HepG2 (cell line): ENCODE data around the gene UBXN6. TPM values are rescaled to one million over a fixed set of nuclear protein-coding genes. Genes with fewer than 3 reads are reported as not detected.

Source experiments
- GTF2F1 ChIP-seq: fragments of 150-350 bp; IDR thresholded peaks from 2 replicates; pipeline ENCODE4 v1.6.1; 2014; ENCODE audit warnings: low read length
- HHEX ChIP-seq: IDR thresholded peaks from 2 replicates; pipeline ENCODE4 v1.6.1; 2016; ENCODE audit warnings: control low read depth
- MAZ ChIP-seq, 2 experiments: sonication (generic) in 1 of 2; formaldehyde crosslinking in 1 of 2; IDR thresholded peaks; 2 replicates each; pipeline versions ENCODE4 v1.5.0 to v1.6.1; 2012 to 2020; ENCODE audit warnings: low read depth in 2 of 2, mild to moderate bottlenecking in 2 of 2, borderline replicate concordance in 1 of 2, improper control_type of control experiment in 1 of 2, low read length in 1 of 2, missing genetic modification reagents in 1 of 2, moderate library complexity in 1 of 2
- POLR2A ChIP-seq, 2 experiments: IDR thresholded peaks; 2 replicates each; pipeline ENCODE4 v1.6.1; 2011; ENCODE audit warnings: low read depth in 2 of 2, low read length in 2 of 2, mild to moderate bottlenecking in 1 of 2, moderate library complexity in 1 of 2; ENCODE audit not compliant: insufficient read depth in 1 of 2
- SMAD9 ChIP-seq: sonication (generic); formaldehyde crosslinking; IDR thresholded peaks from 2 replicates; pipeline ENCODE4 v1.5.1; 2020; ENCODE audit warnings: mild to moderate bottlenecking, missing genetic modification reagents
- SP4 ChIP-seq: sonication (generic); formaldehyde crosslinking; IDR thresholded peaks from 2 replicates; pipeline ENCODE4 v1.8.1; 2023; ENCODE audit warnings: mild to moderate bottlenecking, missing genetic modification reagents
- SYNCRIP ChIP-seq: fragments of 200-400 bp; formaldehyde crosslinking; IDR thresholded peaks from 2 replicates; pipeline ENCODE4 v1.6.1; 2018; ENCODE audit warnings: mild to moderate bottlenecking, low read depth, low read length; ENCODE audit not compliant: insufficient read depth
- ZBTB3 ChIP-seq: sonication (generic); formaldehyde crosslinking; IDR thresholded peaks from 2 replicates; pipeline ENCODE4 v1.4.0; 2020; ENCODE audit warnings: low read depth, mild to moderate bottlenecking, moderate library complexity, missing genetic modification reagents, borderline replicate concordance
- ZNF235 ChIP-seq: sonication (generic); formaldehyde crosslinking; IDR thresholded peaks from 2 replicates; pipeline ENCODE4 v1.8.1; 2023; ENCODE audit warnings: mild to moderate bottlenecking, missing genetic modification reagents, borderline replicate concordance
- ZNF383 ChIP-seq: sonication (generic); formaldehyde crosslinking; IDR thresholded peaks from 2 replicates; pipeline ENCODE4 v1.4.0; 2020; ENCODE audit warnings: missing genetic modification reagents, mild to moderate bottlenecking, borderline replicate concordance
- ZNF564 ChIP-seq: sonication (generic); formaldehyde crosslinking; IDR thresholded peaks from 2 replicates; pipeline ENCODE4 v1.8.1; 2023; ENCODE audit warnings: mild to moderate bottlenecking, missing genetic modification reagents
- ZNF776 ChIP-seq: sonication (generic); formaldehyde crosslinking; IDR thresholded peaks from 2 replicates; pipeline ENCODE4 v1.4.0; 2020; ENCODE audit warnings: mild to moderate bottlenecking, missing genetic modification reagents
- ZNF777 ChIP-seq: sonication (generic); formaldehyde crosslinking; IDR thresholded peaks from 2 replicates; pipeline ENCODE4 v1.4.0; 2020; ENCODE audit warnings: missing genetic modification reagents
- ZNF883 ChIP-seq: sonication (generic); formaldehyde crosslinking; IDR thresholded peaks from 2 replicates; pipeline ENCODE4 v1.5.1; 2020; ENCODE audit warnings: mild to moderate bottlenecking, missing genetic modification reagents; ENCODE audit errors: not compliant biosample characterization
- polyA plus RNA-seq, 8 experiments: library from polyadenylated mRNA; depleted of rRNA in 3 of 8; stranded (reverse) in 7 of 8; unstranded in 1 of 8; fragments of >200 nt; fragmentation: Illumina TruSeq in 4 of 8; extraction: Trizol in 4 of 8; gene quantifications; 2 replicates each; pipeline versions ENCODE4 v1.2.1 to v1.2.3, GENCODE V29; 2011 to 2016; ENCODE audit warnings: low read depth in 4 of 8, missing spikeins in 1 of 8, mixed read lengths in 1 of 8; ENCODE audit not compliant: insufficient read depth in 1 of 8
- total RNA-seq, 5 experiments: library from RNA; depleted of rRNA; stranded (reverse); fragments of >200 nt; fragmentation: Illumina TruSeq; extraction: Trizol; gene quantifications; 2 replicates each; pipeline ENCODE4 v1.2.3, GENCODE V29; 2016; ENCODE audit warnings: low read depth in 1 of 5
- TF ChIP-seq, protein P1 (sequence below): sonication (generic); formaldehyde crosslinking; IDR thresholded peaks from 2 replicates; pipeline ENCODE4 v1.4.0; 2020; ENCODE audit warnings: missing genetic modification reagents
- TF ChIP-seq, protein P2 (sequence below): sonication (generic); formaldehyde crosslinking; IDR thresholded peaks from 2 replicates; pipeline ENCODE4 v1.4.0; 2020; ENCODE audit warnings: mild to moderate bottlenecking, low read depth, missing genetic modification reagents
- TF ChIP-seq, protein P3 (sequence below), 2 experiments: sonication (generic) in 1 of 2; formaldehyde crosslinking in 1 of 2; IDR thresholded peaks; 2 replicates each; pipeline versions ENCODE4 v1.4.0 to v1.6.1; 2018 to 2020; ENCODE audit warnings: missing genetic modification reagents in 2 of 2, borderline replicate concordance in 1 of 2, low read depth in 1 of 2, mild to moderate bottlenecking in 1 of 2, missing biosample characterization in 1 of 2
- TF ChIP-seq, protein P4 (sequence below): sonication (generic); formaldehyde crosslinking; IDR thresholded peaks from 2 replicates; pipeline ENCODE4 v1.4.0; 2020; ENCODE audit warnings: missing genetic modification reagents

UBXN6 gene
- total and polyA plus RNA-seq, 2 of the 13 experiments (the other 11 are each of a cell fraction or from before 2014, with no cell fraction given), result 34.9 to 35.5 TPM

DNA sequence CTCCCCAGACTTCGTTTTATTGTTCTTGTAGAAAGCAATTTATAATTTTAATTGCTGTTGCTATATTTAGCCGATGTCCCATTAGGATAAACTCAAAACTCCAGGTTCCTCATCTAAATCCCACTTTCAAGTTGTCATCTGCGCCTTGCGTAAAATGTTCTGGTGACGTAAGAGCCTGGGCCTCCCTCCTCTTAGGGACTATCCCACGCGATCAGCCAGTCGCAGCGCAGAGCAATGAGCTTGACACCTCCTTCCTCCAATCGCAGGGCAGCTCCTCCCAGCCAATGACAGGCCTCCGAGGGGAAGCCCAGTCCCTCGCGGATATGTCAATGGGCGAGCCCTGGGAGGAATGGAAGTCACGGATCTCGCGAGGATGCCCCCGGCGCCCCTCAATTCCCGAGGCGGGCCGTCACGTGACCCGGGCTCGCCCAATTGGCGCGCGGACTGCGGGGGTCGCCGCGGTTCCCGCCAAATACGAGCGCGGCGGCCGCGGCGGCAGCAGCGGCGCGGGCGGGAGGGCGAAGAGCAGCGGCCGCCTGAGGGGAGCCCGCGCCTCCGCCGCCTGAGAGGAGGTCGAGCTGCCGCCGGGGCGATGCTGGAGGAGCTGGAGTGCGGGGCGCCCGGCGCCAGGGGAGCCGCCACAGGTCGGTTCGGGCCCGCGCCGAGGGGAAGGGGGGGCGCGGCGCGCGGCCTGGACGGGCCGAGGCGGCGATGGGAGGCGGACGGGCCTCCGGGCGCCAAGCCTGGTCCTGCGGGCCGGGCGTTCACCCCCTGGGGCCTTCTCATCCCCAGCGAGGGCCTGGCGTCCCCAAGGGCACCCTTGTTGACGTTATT is 55.2 kb downstream of the UBXN6 start, which contains the start of gene CHAF1A (continued):
- peak; percentile 73; the same call in 1 of the 2 replicates for TF ChIP-seq GTF2F1
- no peak for TF ChIP-seq SYNCRIP
- TF ChIP-seq ZNF777 (CRISPR knock-in tag), result 0 out of 2 replicates have a peak, but pooled peaks have one; percentile 26
- no peak for TF ChIP-seq ZNF883 (CRISPR knock-in tag)
- peak; percentile 75; the same call in 1 of the 2 replicates for TF ChIP-seq MAZ (IDR thresholded peaks at IDR 0.05; ENCODE audit: borderline replicate concordance, low read depth, low read length)
- peak; percentile 74; the same call in 1 of the 2 replicates for TF ChIP-seq MAZ (CRISPR knock-in tag; IDR thresholded peaks at IDR 0.05; ENCODE audit: low read depth)
- TF ChIP-seq ZNF776, result peak; percentile 79; the same call in 1 of the 2 replicates
- TF ChIP-seq, protein P1, sequence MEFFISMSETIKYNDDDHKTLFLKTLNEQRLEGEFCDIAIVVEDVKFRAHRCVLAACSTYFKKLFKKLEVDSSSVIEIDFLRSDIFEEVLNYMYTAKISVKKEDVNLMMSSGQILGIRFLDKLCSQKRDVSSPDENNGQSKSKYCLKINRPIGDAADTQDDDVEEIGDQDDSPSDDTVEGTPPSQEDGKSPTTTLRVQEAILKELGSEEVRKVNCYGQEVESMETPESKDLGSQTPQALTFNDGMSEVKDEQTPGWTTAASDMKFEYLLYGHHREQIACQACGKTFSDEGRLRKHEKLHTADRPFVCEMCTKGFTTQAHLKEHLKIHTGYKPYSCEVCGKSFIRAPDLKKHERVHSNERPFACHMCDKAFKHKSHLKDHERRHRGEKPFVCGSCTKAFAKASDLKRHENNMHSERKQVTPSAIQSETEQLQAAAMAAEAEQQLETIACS (CRISPR knock-in tag), result no peak; the same call in none of the 2 replicates
- TF ChIP-seq POLR2A (IDR thresholded peaks at IDR 0.05; ENCODE audit: insufficient read depth in 1 of 2, low read depth in 2 of 2, low read length in 2 of 2), result peak; percentile 28 to 29; a peak in 1 of 4 replicates
- TF ChIP-seq HHEX, result no peak
- no peak for TF ChIP-seq ZNF564 (CRISPR knock-in tag)
- TF ChIP-seq, protein P2, sequence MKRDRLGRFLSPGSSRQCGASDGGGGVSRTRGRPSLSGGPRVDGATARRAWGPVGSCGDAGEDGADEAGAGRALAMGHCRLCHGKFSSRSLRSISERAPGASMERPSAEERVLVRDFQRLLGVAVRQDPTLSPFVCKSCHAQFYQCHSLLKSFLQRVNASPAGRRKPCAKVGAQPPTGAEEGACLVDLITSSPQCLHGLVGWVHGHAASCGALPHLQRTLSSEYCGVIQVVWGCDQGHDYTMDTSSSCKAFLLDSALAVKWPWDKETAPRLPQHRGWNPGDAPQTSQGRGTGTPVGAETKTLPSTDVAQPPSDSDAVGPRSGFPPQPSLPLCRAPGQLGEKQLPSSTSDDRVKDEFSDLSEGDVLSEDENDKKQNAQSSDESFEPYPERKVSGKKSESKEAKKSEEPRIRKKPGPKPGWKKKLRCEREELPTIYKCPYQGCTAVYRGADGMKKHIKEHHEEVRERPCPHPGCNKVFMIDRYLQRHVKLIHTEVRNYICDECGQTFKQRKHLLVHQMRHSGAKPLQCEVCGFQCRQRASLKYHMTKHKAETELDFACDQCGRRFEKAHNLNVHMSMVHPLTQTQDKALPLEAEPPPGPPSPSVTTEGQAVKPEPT, result peak; percentile 88; the same call in 1 of the 2 replicates
- peak; percentile 53; the same call in 1 of the 2 replicates for TF ChIP-seq ZBTB3 (CRISPR knock-in tag)
- TF ChIP-seq ZNF235 (CRISPR knock-in tag), result 0 out of 2 replicates have a peak, but pooled peaks have one; percentile 24
- no peak for TF ChIP-seq SMAD9 (CRISPR knock-in tag)
- TF ChIP-seq SP4, result peak; percentile 65; the same call in 1 of the 2 replicates
- TF ChIP-seq ZNF383 (CRISPR knock-in tag), result no peak
- TF ChIP-seq, protein P3, sequence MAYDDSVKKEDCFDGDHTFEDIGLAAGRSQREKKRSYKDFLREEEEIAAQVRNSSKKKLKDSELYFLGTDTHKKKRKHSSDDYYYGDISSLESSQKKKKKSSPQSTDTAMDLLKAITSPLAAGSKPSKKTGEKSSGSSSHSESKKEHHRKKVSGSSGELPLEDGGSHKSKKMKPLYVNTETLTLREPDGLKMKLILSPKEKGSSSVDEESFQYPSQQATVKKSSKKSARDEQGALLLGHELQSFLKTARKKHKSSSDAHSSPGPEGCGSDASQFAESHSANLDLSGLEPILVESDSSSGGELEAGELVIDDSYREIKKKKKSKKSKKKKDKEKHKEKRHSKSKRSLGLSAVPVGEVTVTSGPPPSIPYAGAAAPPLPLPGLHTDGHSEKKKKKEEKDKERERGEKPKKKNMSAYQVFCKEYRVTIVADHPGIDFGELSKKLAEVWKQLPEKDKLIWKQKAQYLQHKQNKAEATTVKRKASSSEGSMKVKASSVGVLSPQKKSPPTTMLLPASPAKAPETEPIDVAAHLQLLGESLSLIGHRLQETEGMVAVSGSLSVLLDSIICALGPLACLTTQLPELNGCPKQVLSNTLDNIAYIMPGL (CRISPR knock-in tag; IDR thresholded peaks at IDR 0.05; ENCODE audit: borderline replicate concordance in 1 of 2, low read depth in 1 of 2), result 0 out of 4 replicates have a peak, but pooled peaks of 1 of the 2 experiments have one; percentile 52
- TF ChIP-seq, protein P4, sequence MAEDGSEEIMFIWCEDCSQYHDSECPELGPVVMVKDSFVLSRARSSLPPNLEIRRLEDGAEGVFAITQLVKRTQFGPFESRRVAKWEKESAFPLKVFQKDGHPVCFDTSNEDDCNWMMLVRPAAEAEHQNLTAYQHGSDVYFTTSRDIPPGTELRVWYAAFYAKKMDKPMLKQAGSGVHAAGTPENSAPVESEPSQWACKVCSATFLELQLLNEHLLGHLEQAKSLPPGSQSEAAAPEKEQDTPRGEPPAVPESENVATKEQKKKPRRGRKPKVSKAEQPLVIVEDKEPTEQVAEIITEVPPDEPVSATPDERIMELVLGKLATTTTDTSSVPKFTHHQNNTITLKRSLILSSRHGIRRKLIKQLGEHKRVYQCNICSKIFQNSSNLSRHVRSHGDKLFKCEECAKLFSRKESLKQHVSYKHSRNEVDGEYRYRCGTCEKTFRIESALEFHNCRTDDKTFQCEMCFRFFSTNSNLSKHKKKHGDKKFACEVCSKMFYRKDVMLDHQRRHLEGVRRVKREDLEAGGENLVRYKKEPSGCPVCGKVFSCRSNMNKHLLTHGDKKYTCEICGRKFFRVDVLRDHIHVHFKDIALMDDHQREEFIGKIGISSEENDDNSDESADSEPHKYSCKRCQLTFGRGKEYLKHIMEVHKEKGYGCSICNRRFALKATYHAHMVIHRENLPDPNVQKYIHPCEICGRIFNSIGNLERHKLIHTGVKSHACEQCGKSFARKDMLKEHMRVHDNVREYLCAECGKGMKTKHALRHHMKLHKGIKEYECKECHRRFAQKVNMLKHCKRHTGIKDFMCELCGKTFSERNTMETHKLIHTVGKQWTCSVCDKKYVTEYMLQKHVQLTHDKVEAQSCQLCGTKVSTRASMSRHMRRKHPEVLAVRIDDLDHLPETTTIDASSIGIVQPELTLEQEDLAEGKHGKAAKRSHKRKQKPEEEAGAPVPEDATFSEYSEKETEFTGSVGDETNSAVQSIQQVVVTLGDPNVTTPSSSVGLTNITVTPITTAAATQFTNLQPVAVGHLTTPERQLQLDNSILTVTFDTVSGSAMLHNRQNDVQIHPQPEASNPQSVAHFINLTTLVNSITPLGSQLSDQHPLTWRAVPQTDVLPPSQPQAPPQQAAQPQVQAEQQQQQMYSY (CRISPR knock-in tag), result no peak
